Measurements from ENCODE around the gene FAM193B. TPM values are rescaled to one million over a fixed set of nuclear protein-coding genes. Genes with fewer than 3 reads are reported as not detected.

The FAM193B gene
- total and polyA plus RNA-seq, 2 of the 13 experiments (the other 11 are each of a cell fraction or from before 2014, with no cell fraction given) = 21.2 to 40.9 TPM

DNA sequence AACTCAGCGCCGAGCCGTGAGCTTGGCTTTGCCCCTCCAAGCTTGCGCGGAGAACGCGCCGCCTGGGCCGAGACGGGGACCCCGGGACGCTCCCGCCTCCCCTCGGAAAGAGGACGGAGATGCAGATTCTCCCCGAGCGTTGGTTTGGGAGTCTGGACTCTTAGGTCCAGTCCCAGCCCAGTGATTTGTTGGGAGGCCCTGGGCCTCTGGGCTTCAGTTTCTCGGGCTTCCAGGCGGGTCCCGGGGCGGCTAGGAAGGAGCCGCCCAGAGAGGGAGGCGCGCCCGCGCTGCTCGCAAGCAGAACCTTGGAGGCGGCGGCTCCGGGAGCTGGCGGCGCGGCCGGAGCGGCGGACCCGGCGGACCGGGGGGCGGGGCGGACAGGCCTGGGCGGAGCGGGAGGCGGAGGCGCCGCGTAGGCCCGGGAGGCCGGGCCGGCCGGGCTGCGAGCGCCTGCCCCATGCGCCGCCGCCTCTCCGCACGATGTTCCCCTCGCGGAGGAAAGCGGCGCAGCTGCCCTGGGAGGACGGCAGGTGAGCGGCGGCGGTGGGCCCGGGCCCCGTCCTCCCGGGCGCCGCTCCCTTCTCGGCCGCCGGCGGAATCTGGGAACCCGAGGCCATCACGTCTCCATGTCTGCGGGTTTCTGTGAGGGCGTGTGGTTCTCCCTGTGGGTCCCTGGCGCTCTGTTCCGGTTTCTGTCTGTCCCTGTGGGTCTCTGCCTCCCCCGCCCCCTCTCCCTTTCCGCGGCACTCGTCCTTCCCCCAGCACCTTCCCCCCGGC is 45.6 kb upstream of the FAM193B start, which contains the start of gene B4GALT7 (continued):
- TF ChIP-seq STAG1 (CRISPR knock-in tag; IDR thresholded peaks at IDR 0.05) = peak; percentile 35; the same call in 1 of the 2 replicates
- 0 out of 2 replicates have a peak, but pooled peaks have one; percentile 38 for TF ChIP-seq MEIS1 (CRISPR knock-in tag; IDR thresholded peaks at IDR 0.05; ENCODE audit: borderline replicate concordance)
- TF ChIP-seq ZNF496 (CRISPR knock-in tag; IDR thresholded peaks at IDR 0.05; ENCODE audit: insufficient replicate concordance) = no peak
- no peak for TF ChIP-seq ZKSCAN5 (CRISPR knock-in tag; IDR thresholded peaks at IDR 0.05)
- TF ChIP-seq, protein P1, sequence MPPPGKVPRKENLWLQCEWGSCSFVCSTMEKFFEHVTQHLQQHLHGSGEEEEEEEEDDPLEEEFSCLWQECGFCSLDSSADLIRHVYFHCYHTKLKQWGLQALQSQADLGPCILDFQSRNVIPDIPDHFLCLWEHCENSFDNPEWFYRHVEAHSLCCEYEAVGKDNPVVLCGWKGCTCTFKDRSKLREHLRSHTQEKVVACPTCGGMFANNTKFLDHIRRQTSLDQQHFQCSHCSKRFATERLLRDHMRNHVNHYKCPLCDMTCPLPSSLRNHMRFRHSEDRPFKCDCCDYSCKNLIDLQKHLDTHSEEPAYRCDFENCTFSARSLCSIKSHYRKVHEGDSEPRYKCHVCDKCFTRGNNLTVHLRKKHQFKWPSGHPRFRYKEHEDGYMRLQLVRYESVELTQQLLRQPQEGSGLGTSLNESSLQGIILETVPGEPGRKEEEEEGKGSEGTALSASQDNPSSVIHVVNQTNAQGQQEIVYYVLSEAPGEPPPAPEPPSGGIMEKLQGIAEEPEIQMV (CRISPR knock-in tag; IDR thresholded peaks at IDR 0.05; ENCODE audit: low read depth) = peak; percentile 67; the same call in 1 of the 2 replicates
- TF ChIP-seq NFYC (CRISPR knock-in tag; IDR thresholded peaks at IDR 0.05) = no peak
- 0 out of 2 replicates have a peak, but pooled peaks have one; percentile 32 for TF ChIP-seq ZNF724P (CRISPR knock-in tag; IDR thresholded peaks at IDR 0.05; ENCODE audit: borderline replicate concordance)
- peak; percentile 83 for TF ChIP-seq TARDBP (CRISPR knock-in tag; IDR thresholded peaks at IDR 0.05)
- peak; percentile 91 for TF ChIP-seq YEATS4 (CRISPR knock-in tag; IDR thresholded peaks at IDR 0.05; ENCODE audit: borderline replicate concordance)
- no peak for TF ChIP-seq MAFF (IDR thresholded peaks at IDR 0.05; ENCODE audit: low read depth, low read length)
- peak; percentile 79 for TF ChIP-seq RBM39 (IDR thresholded peaks at IDR 0.05; ENCODE audit: low read depth, low read length, poor library complexity, severe bottlenecking)
- peak; percentile 63; the same call in 1 of the 2 replicates for TF ChIP-seq ZBTB10 (CRISPR knock-in tag; IDR thresholded peaks at IDR 0.05; ENCODE audit: borderline replicate concordance)
- no peak for TF ChIP-seq TRAFD1 (CRISPR knock-in tag; IDR thresholded peaks at IDR 0.05; ENCODE audit: borderline replicate concordance)
- 0 out of 2 replicates have a peak, but pooled peaks have one; percentile 58 for TF ChIP-seq ZNF792 (CRISPR knock-in tag; IDR thresholded peaks at IDR 0.05)
- peak; percentile 50; the same call in 1 of the 2 replicates for TF ChIP-seq BRD4 (CRISPR knock-in tag; IDR thresholded peaks at IDR 0.05)
- peak; percentile 47; the same call in 1 of the 2 replicates for TF ChIP-seq TAF1 (CRISPR knock-in tag; IDR thresholded peaks at IDR 0.05)
- peak; percentile 84; the same call in 1 of the 2 replicates for TF ChIP-seq TBP (CRISPR knock-in tag; IDR thresholded peaks at IDR 0.05)
- TF ChIP-seq PAX8 (CRISPR knock-in tag; IDR thresholded peaks at IDR 0.05; ENCODE audit: borderline replicate concordance) = 0 out of 2 replicates have a peak, but pooled peaks have one; percentile 29
- TF ChIP-seq ZNF780A (CRISPR knock-in tag; IDR thresholded peaks at IDR 0.05) = no peak
- no peak for TF ChIP-seq SMARCC2 (IDR thresholded peaks at IDR 0.05)
- 0 out of 2 replicates have a peak, but pooled peaks have one; percentile 38 for TF ChIP-seq STAT5B (CRISPR knock-in tag; IDR thresholded peaks at IDR 0.05)
- 0 out of 2 replicates have a peak, but pooled peaks have one; percentile 58 for TF ChIP-seq ZNF510 (CRISPR knock-in tag; IDR thresholded peaks at IDR 0.05; ENCODE audit: low read depth)
- TF ChIP-seq KDM3A (CRISPR knock-in tag; IDR thresholded peaks at IDR 0.05; ENCODE audit: low read depth) = peak; percentile 43; the same call in 1 of the 2 replicates
- 0 out of 2 replicates have a peak, but pooled peaks have one; percentile 67 for TF ChIP-seq ZNF747 (CRISPR knock-in tag; IDR thresholded peaks at IDR 0.05; ENCODE audit: borderline replicate concordance)
